Gastroesophageal sphincter (tissue), 3 donors: ENCODE results near the gene CHML.

Experiments used
- CTCF ChIP-seq, 4 experiments: fragments of 200-600 bp in 2 of 4; fragments of 450-650 bp in 2 of 4; sonication (generic) in 1 of 4; IDR thresholded peaks; one replicate each; pipeline ENCODE4 v1.5.1; 2017 to 2019; ENCODE audit warnings: antibody characterized with exemption in 4 of 4, mild to moderate bottlenecking in 2 of 4, moderate library complexity in 2 of 4
- POLR2A ChIP-seq, 2 donors: fragments of 450-650 bp; IDR thresholded peaks; one replicate each; pipeline ENCODE4 v1.6.1; 2017; ENCODE audit warnings: antibody characterized with exemption in 2 of 2, mild to moderate bottlenecking in 2 of 2, moderate library complexity in 1 of 2

- TF ChIP-seq POLR2A (IDR thresholded peaks at IDR 0.05) (no peak), CTCF (IDR thresholded peaks at IDR 0.05) (no peak)
Observed at GRCh38 chr1:241678536-241678935, 38.4 kb upstream of the CHML start.
